Smooth muscle cell (in vitro differentiated cells): ENCODE data around the gene SRSF6. TPM values are rescaled to one million over a fixed set of nuclear protein-coding genes. Genes with fewer than 3 reads are reported as not detected.
"Not testable (repeated sequence)": the region's sequence is repeated elsewhere in the genome, so short reads cannot be mapped to it uniquely, and the experiment has no call there.

Experiments used
- DNase-seq: peaks from one replicate; lab custom pipeline; 2025; ENCODE audit not compliant: unreplicated experiment; lab: John Stamatoyannopoulos, UW
- H2AFZ ChIP-seq: fragments of 200-600 bp; sonication (generic); 2 replicates; pipeline ENCODE4 v1.6.0; 2016; ENCODE audit warnings: antibody characterized with exemption, low read depth, mild to moderate bottlenecking
- H3F3A ChIP-seq: fragments of 200-600 bp; sonication (generic); 2 replicates; pipeline ENCODE4 v1.6.0; 2017; ENCODE audit warnings: antibody characterized with exemption, low read depth
- H3K27ac ChIP-seq: fragments of 200-600 bp; sonication (generic); 2 replicates; pipeline ENCODE4 v1.5.1; 2016; ENCODE audit warnings: low read depth, mild to moderate bottlenecking
- H3K27me3 ChIP-seq: fragments of 200-600 bp; sonication (generic); 2 replicates; pipeline ENCODE4 v1.6.1; 2016; ENCODE audit warnings: low read depth, mild to moderate bottlenecking
- H3K36me3 ChIP-seq: fragments of 200-600 bp; sonication (generic); 2 replicates; pipeline ENCODE4 v1.5.1; 2016; ENCODE audit warnings: low read depth
- H3K4me1 ChIP-seq: fragments of 200-600 bp; sonication (generic); 2 replicates; pipeline ENCODE4 v1.5.1; 2016; ENCODE audit warnings: low read depth
- H3K4me2 ChIP-seq: fragments of 200-600 bp; sonication (generic); 2 replicates; pipeline ENCODE4 v1.6.0; 2016; ENCODE audit warnings: mild to moderate bottlenecking
- H3K4me3 ChIP-seq: fragments of 200-600 bp; sonication (generic); 2 replicates; pipeline ENCODE4 v1.5.1; 2016; ENCODE audit warnings: mild to moderate bottlenecking
- H3K79me2 ChIP-seq: fragments of 200-600 bp; sonication (generic); 2 replicates; pipeline ENCODE4 v1.6.0; 2016; ENCODE audit warnings: low read depth, mild to moderate bottlenecking
- H3K9ac ChIP-seq: fragments of 200-600 bp; sonication (generic); 2 replicates; pipeline ENCODE4 v1.6.0; 2016; ENCODE audit warnings: low read depth
- H3K9me3 ChIP-seq: fragments of 200-600 bp; sonication (generic); replicated peaks from 2 replicates; pipeline ENCODE4 v1.5.1; 2016; ENCODE audit warnings: low read depth
- H4K20me1 ChIP-seq: fragments of 200-600 bp; sonication (generic); 2 replicates; pipeline ENCODE4 v1.6.0; 2016; ENCODE audit warnings: low read depth
- WGBS: methylation state at CpG from one replicate; pipeline ENCODE4 v1.1.7; 2016; ENCODE audit warnings: low lambda C conversion rate; 5-methylcytosine and 5-hydroxymethylcytosine counted together
- polyA plus RNA-seq: library from polyadenylated mRNA; unstranded; fragments of >200 nt; fragmentation: Nextera tagmentation; extraction: Ambion mirVana; gene quantifications from 2 replicates; pipeline ENCODE4 v1.2.1, GENCODE V29; 2016
- total RNA-seq: library from RNA; depleted of rRNA; stranded (reverse); fragments of >200 nt; gene quantifications from 2 replicates; pipeline ENCODE4 v1.2.3, GENCODE V29; 2014
- TF ChIP-seq, protein P1 (sequence below): fragments of 200-600 bp; sonication (generic); IDR thresholded peaks from 2 replicates; pipeline ENCODE4 v1.5.1; 2017; ENCODE audit warnings: borderline replicate concordance, mild to moderate bottlenecking, antibody characterized with exemption; ENCODE audit not compliant: insufficient read depth, poor library complexity, severe bottlenecking

SRSF6 gene
- total and polyA plus RNA-seq, 2 experiments from 2014 or later = 25.1 to 85.0 TPM

DNA sequence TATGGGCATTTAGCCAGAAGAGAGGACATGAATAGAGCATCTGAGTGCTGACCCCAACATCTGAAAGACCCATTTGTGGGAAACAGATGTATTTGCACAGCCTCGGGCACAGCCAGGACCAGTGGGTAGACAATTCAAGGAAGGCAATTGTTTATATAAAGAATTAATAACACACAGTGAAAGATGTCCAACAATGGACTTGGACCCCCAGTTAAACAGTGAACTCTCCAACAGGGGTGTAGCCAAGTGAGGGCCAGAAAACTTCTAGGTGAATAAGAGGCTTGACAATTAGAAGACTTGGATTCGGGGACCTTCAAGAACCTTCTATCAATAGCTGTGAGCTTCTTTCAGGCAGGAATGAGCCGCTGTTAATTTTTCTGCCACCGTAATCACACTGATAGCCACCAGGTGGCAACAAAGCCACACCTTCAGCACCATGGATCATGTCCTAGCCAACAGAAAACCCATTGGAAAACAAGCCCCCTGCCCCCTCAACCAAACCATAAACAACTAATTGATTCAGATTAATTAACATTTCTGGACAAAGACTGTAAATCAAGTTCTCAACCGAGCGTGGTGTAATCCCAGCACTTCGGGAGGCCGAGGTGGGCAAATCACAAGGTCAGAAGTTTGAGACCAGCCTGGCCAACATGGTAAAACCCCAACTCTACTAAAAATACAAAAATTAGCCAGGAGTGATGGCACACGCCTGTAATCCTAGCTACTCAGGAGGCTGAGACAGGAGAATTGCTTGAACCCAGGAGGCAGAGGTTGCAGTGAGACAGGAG lies 8.8 kb upstream of the SRSF6 start:
- H4K20me1 ChIP-seq = no peaks in the 10 kb centered on the region
- H3K79me2 ChIP-seq = no peaks in the 10 kb centered on the region
- no peak overlapping the region for H2AFZ ChIP-seq
- H3K9ac ChIP-seq = no peak overlapping the region
- no peak overlapping the region for H3K4me2 ChIP-seq
- no peaks in the 10 kb centered on the region for H3K9me3 ChIP-seq
- DNase-seq = no peak
- no peak overlapping the region for H3K27ac ChIP-seq
- WGBS = 34% methylated on average over 9 of the region's 9 CpGs
- TF ChIP-seq, protein P1, sequence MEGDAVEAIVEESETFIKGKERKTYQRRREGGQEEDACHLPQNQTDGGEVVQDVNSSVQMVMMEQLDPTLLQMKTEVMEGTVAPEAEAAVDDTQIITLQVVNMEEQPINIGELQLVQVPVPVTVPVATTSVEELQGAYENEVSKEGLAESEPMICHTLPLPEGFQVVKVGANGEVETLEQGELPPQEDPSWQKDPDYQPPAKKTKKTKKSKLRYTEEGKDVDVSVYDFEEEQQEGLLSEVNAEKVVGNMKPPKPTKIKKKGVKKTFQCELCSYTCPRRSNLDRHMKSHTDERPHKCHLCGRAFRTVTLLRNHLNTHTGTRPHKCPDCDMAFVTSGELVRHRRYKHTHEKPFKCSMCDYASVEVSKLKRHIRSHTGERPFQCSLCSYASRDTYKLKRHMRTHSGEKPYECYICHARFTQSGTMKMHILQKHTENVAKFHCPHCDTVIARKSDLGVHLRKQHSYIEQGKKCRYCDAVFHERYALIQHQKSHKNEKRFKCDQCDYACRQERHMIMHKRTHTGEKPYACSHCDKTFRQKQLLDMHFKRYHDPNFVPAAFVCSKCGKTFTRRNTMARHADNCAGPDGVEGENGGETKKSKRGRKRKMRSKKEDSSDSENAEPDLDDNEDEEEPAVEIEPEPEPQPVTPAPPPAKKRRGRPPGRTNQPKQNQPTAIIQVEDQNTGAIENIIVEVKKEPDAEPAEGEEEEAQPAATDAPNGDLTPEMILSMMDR = peak; percentile 67
- H3K4me3 ChIP-seq = no peak overlapping the region
- H3K27me3 ChIP-seq = peaks cover 6% of the 10 kb centered on the region
- H3K4me1 ChIP-seq = no peaks in the 10 kb centered on the region
- no peaks in the 10 kb centered on the region for H3F3A ChIP-seq
- H3K36me3 ChIP-seq = no peaks in the 10 kb centered on the region

DNA sequence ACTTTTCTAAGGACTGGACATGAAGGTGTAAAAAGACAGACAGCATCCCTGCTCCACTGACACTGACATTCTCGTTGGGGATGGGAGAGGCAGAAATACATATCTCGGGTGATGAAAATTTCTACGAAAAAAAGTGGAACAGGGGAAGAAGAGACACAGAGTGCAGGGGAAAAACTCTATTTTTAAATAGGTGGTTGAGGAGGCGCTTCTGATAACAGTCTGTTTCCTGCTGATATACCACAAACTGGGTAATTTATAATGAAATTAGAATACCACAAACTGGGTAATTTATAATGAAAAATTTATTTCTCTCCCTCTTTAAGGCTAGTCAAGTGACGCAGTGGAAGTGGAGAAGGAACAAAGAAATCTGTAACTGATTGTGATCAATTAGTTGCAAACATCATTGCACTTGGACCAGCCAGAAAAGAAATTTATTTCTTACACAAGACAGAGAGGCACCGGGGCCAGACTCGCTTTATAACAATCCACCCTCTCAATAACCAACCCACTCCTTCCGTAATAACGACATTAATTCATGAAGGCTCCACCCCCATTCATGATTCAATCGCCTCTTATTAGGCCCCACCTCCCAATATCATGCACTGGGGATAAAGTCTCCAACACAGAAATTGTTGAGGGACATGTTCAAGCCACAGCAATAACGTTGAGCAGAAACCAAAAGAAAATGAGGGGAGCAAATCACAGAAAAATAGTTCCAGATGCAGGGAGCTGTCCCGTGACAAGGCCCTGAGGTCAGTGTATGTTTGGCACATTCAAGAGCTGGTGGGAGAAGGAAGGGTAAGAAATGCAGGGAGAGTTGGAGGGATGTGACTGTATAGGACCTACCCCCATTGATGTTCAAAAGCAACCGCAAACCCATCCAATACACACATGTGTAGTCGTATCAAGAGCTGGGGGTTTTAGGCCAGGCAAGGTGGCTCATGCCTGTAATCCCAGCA lies 6.6 kb upstream of the SRSF6 start:
- 92% methylated on average over 14 of the region's 14 CpGs for WGBS
- Histone ChIP-seq H4K20me1 (no peaks in the 10 kb centered on the region), H3F3A (no peaks in the 10 kb centered on the region), H3K79me2 (no peaks in the 10 kb centered on the region), H3K9me3 (no peaks in the 10 kb centered on the region), H3K9ac (no peak overlapping the region), H3K36me3 (no peaks in the 10 kb centered on the region), H3K4me2 (no peak overlapping the region), H3K4me1 (no peaks in the 10 kb centered on the region), H3K27ac (no peak overlapping the region), H3K27me3 (peaks cover 6% of the 10 kb centered on the region), H2AFZ (no peak overlapping the region), H3K4me3 (no peak overlapping the region)
- DNase-seq = no peak
- TF ChIP-seq, protein P1 = no peak

DNA sequence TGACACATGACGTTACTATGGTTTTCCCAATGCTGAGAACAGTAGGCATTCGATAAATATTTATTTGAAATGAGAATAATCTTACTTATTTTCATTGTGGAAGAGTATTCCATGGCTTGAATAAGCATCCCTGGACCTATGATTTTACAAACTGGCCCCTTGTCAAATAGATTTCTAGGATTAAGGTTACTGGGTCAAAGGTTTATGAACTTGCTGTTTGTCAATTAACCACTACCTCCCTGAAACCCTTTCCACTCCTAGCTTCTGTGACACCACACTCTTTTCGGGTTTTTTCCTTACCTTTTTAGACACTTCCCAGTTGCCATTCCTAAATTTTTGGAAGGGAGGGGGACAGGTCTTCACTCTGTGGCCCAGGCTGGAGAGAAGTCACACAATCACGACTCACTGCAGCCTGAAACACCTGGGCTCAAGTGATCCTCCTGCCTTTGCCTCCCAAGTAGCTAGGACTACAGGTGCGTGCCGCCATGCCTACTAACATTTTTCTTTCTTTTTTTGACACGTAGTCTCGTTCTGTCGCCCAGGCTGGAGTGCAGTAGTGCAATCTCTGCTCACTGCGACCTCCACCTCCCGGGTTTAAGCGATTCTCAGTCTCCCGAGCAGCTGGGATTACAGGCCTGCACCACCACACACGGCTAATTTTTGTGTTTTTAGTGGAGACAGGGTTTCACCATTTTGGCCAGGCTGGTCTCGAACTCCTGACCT lies 5.1 kb upstream of the SRSF6 start:
- H3K4me1 ChIP-seq = peaks cover 2% of the 10 kb centered on the region
- H3K27me3 ChIP-seq = peaks cover 6% of the 10 kb centered on the region
- no peak overlapping the region for H3K9ac ChIP-seq
- no peak overlapping the region for H3K4me2 ChIP-seq
- H3K27ac ChIP-seq = no peak overlapping the region
- no peaks in the 10 kb centered on the region for H4K20me1 ChIP-seq
- H3K9me3 ChIP-seq = no peaks in the 10 kb centered on the region
- TF ChIP-seq, protein P1 = no peak
- H3K36me3 ChIP-seq = no peaks in the 10 kb centered on the region
- H3F3A ChIP-seq = no peaks in the 10 kb centered on the region
- no peak overlapping the region for H2AFZ ChIP-seq
- H3K4me3 ChIP-seq = no peak overlapping the region
- no peaks in the 10 kb centered on the region for H3K79me2 ChIP-seq
- DNase-seq = no peak
- 93% methylated on average over 15 of the region's 15 CpGs for WGBS

DNA sequence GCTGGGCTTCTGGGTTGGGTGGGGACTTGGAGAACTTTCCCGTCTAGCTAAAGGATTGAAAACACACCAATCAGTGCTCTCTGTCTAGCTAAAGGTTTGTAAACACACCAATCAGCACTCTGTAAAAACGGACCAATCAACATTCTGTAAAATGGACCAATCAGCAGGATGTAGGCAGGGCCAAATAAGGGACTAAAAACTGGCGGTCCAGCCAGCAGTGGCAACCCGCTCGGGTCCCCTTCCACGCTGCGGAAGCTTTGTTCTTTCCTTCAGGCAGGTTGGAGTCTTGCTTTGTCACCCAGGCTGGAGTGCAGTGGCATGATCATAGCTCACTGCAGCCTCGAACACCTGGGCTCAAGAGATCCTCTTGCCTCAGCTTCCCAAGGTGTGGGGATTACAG lies 1.4 kb upstream of the SRSF6 start:
- H3K36me3 ChIP-seq = peaks cover 14% of the 10 kb centered on the region
- not testable (repeated sequence) for H3K4me3 ChIP-seq, H3K27ac ChIP-seq, H3K9me3 ChIP-seq, DNase-seq, H3K9ac ChIP-seq, H3K27me3 ChIP-seq
- peak overlapping the region; percentile 90 for H2AFZ ChIP-seq
- H4K20me1 ChIP-seq = peaks cover 34% of the 10 kb centered on the region
- peak overlapping the region; percentile 96 for H3K4me2 ChIP-seq
- H3K4me1 ChIP-seq = peaks cover 19% of the 10 kb centered on the region
- peaks cover 34% of the 10 kb centered on the region for H3K79me2 ChIP-seq
- H3F3A ChIP-seq = peaks cover 13% of the 10 kb centered on the region
- 96% methylated on average over 8 of the region's 8 CpGs for WGBS
